C4-2B (cell line): Measurements from ENCODE around the gene ST3GAL6.

Experiments
- H3K27ac ChIP-seq: fragments of 450-650 bp; 2 replicates; pipeline ENCODE4 v1.5.1; 2017
- CTCF ChIP-seq: fragments of 450-650 bp; conservative IDR thresholded peaks from 2 replicates; pipeline ENCODE4 v1.5.1; 2017; ENCODE audit warnings: mild to moderate bottlenecking
- ZFX ChIP-seq: fragments of 450-650 bp; IDR thresholded peaks from 2 replicates; pipeline ENCODE4 v1.6.1; 2017

Gene ST3GAL6

GRCh38 chr3:98733053-98733811, 29.9 kb upstream of the ST3GAL6 start:
- TF ChIP-seq CTCF = no peak
- no peak for TF ChIP-seq ZFX
- H3K27ac ChIP-seq = no peak overlapping the region; the same call in 1 of the 2 replicates

- TF ChIP-seq ZFX (no peak), CTCF (no peak)
Observed at GRCh38 chr3:98733812-98734281, 29.3 kb upstream of the ST3GAL6 start.

GRCh38 chr3:98734306-98734705, 28.8 kb upstream of the ST3GAL6 start:
- no peak overlapping the region for H3K27ac ChIP-seq

More at GRCh38 chr3:98733812-98734281, 29.3 kb upstream of the ST3GAL6 start:
- no peak overlapping the region for H3K27ac ChIP-seq

GRCh38 chr3:98734735-98735134, 28.4 kb upstream of the ST3GAL6 start:
- no peak for TF ChIP-seq ZFX
- no peak for TF ChIP-seq CTCF
- H3K27ac ChIP-seq = no peak overlapping the region

More at GRCh38 chr3:98734306-98734705, 28.8 kb upstream of the ST3GAL6 start:
- TF ChIP-seq ZFX (no peak), CTCF (no peak)

- TF ChIP-seq ZFX = no peak
- TF ChIP-seq CTCF = no peak
- no peak overlapping the region for H3K27ac ChIP-seq
Observed at GRCh38 chr3:98735296-98735695, 27.8 kb upstream of the ST3GAL6 start.

- TF ChIP-seq ZFX = no peak
- TF ChIP-seq CTCF = no peak
- H3K27ac ChIP-seq = no peak overlapping the region
Observed at GRCh38 chr3:98735761-98736269, 27.3 kb upstream of the ST3GAL6 start.

- H3K27ac ChIP-seq = no peak overlapping the region
Observed at GRCh38 chr3:98737301-98737700, 25.8 kb upstream of the ST3GAL6 start.

More at GRCh38 chr3:98737301-98737700, 25.8 kb upstream of the ST3GAL6 start:
- TF ChIP-seq ZFX (no peak), CTCF (no peak)
